AG04449 (cell line): ENCODE data around the gene KCNA3.

ENCODE experiments used
- CTCF ChIA-PET: fragments of 350-600 bp; formaldehyde crosslinking; extraction: SDS; loops from one replicate; lab custom pipeline; 2021; ENCODE audit warnings: antibody characterized with exemption; lab: Yijun Ruan, JAX
- POLR2A ChIA-PET: fragments of 400-600, 350-600 bp; formaldehyde crosslinking; extraction: SDS; loops from one replicate; lab custom pipeline; 2020; ENCODE audit warnings: antibody characterized with exemption, inconsistent platforms; lab: Yijun Ruan, JAX
- DNase-seq: peaks from one replicate; pipeline ENCODE4 v3.0.0-alpha.2; 2010; ENCODE audit warnings: low read depth, low spot score
- H3K4me3 ChIP-seq: 2 replicates; pipeline ENCODE4 v1.5.1; 2011; ENCODE audit warnings: low read depth, mild to moderate bottlenecking, control low read depth, low read length
- TF ChIP-seq, protein P1 (sequence below): IDR thresholded peaks from one replicate; pipeline ENCODE4 v1.5.1; 2011; ENCODE audit warnings: mild to moderate bottlenecking, moderate library complexity, low read length, control low read depth, inconsistent platforms; ENCODE audit not compliant: insufficient read depth; ENCODE audit errors: missing control alignments

The KCNA3 gene

DNA sequence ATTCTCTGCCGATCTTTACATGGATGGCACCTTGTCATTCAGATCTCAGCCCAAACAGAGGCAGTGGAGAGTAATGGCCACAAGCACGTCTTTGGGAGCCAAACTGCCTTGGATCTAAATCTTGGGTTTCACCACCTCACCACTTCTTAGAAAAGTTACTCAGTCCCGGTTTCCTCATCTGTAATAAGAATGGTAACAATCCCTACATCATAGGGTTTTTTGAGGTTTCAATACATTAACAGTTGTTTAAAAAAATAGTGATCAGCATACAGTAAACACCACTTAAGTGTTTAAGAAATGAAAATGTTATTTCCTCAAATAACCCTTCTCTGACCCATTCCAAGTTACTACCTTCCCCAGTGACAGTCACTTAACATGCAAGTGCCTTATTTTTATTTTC is 38.5 kb upstream of the KCNA3 start:
- TF ChIP-seq, protein P1, sequence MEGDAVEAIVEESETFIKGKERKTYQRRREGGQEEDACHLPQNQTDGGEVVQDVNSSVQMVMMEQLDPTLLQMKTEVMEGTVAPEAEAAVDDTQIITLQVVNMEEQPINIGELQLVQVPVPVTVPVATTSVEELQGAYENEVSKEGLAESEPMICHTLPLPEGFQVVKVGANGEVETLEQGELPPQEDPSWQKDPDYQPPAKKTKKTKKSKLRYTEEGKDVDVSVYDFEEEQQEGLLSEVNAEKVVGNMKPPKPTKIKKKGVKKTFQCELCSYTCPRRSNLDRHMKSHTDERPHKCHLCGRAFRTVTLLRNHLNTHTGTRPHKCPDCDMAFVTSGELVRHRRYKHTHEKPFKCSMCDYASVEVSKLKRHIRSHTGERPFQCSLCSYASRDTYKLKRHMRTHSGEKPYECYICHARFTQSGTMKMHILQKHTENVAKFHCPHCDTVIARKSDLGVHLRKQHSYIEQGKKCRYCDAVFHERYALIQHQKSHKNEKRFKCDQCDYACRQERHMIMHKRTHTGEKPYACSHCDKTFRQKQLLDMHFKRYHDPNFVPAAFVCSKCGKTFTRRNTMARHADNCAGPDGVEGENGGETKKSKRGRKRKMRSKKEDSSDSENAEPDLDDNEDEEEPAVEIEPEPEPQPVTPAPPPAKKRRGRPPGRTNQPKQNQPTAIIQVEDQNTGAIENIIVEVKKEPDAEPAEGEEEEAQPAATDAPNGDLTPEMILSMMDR: no peak
- CTCF ChIA-PET: no interaction called here
- POLR2A ChIA-PET: no interaction called here
- no peak for DNase-seq
- no peak overlapping the region for H3K4me3 ChIP-seq

- no peak overlapping the region for H3K4me3 ChIP-seq
- POLR2A ChIA-PET: no interaction called here
- CTCF ChIA-PET: no interaction called here
- TF ChIP-seq, protein P1: no peak
- DNase-seq: no peak
Observed at GRCh38 chr1:110710314-110710713, 35.6 kb upstream of the KCNA3 start.

- no peak for DNase-seq
- CTCF ChIA-PET: no interaction called here
- no peak overlapping the region for H3K4me3 ChIP-seq
- TF ChIP-seq, protein P1: no peak
- POLR2A ChIA-PET: no interaction called here
Observed at GRCh38 chr1:110708974-110709440, 34.3 kb upstream of the KCNA3 start.

- ChIA-PET CTCF (no interaction called here), POLR2A (no interaction called here)
- TF ChIP-seq, protein P1: no peak
- no peak overlapping the region for H3K4me3 ChIP-seq
- no peak for DNase-seq
Observed at GRCh38 chr1:110707232-110707631, 32.5 kb upstream of the KCNA3 start.

GRCh38 chr1:110706621-110707020 is 31.9 kb upstream of the KCNA3 start:
- ChIA-PET POLR2A (no interaction called here), CTCF (no interaction called here)
- H3K4me3 ChIP-seq: no peak overlapping the region
- DNase-seq: no peak
- TF ChIP-seq, protein P1: no peak

GRCh38 chr1:110702260-110702659 is 27.5 kb upstream of the KCNA3 start:
- DNase-seq: no peak
- TF ChIP-seq, protein P1: no peak
- H3K4me3 ChIP-seq: no peak overlapping the region
- POLR2A ChIA-PET: no interaction called here
- CTCF ChIA-PET: no interaction called here
